HG03097 (cell line): ENCODE results near the gene OR8I2.
"Not testable (repeated sequence)": the region's sequence is repeated elsewhere in the genome, so short reads cannot be mapped to it uniquely, and the experiment has no call there.

ENCODE experiments used
- ATAC-seq: cut with Tn5 transposase; IDR thresholded peaks from one replicate; pipeline ENCODE4 v1.9.1; 2021; ENCODE audit not compliant: unreplicated experiment, low FRiP score

Gene OR8I2

DNA sequence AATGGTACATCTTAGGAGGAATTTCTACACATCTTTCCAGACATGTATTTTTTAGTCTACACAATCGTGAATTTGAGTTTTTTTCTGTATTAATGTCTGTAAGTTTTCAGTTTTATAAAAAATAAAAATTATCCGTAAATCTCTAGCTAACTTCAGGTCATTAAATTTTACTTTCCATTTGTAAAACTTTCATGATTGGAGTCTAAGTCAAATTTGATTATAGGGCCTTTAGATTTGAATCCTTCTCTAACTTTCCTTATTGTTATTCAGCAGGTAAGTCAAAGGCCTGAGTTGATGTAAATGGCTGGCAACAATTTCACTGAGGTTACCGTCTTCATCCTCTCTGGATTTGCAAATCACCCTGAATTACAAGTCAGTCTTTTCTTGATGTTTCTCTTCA, at the start of gene OR8I2:
Gene OR8I2, plus strand, starts transcription at position 301 of the 400 bp plus-strand sequence. Its CDS starts 0 bp downstream, at position 301.
- no peak for ATAC-seq

DNA sequence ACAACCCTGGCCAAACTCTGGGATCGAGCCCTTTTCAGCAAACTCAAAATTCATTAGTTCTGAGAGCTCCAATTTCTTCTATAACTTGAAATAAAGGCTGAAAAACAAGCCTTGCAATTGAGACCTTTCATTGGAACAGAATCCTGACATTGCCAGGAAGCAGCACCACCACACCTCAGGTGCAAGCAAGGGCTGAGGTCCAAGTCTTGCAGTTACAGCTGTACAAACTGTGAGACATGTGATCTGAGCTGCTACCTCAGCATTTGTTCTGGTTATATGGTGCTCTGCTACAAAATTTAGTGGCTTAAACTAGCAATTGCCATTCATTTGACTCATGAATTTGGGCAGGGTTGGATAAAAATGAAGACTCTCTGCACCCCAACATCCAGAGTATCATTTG, 47.6 kb upstream of the OR8I2 start:
- ATAC-seq: no peak

- no peak for ATAC-seq
Measured at GRCh38 chr11:56048480-56048879, 44.6 kb upstream of the OR8I2 start.

- ATAC-seq: no peak
Measured at GRCh38 chr11:56049487-56049886, 43.6 kb upstream of the OR8I2 start.

DNA sequence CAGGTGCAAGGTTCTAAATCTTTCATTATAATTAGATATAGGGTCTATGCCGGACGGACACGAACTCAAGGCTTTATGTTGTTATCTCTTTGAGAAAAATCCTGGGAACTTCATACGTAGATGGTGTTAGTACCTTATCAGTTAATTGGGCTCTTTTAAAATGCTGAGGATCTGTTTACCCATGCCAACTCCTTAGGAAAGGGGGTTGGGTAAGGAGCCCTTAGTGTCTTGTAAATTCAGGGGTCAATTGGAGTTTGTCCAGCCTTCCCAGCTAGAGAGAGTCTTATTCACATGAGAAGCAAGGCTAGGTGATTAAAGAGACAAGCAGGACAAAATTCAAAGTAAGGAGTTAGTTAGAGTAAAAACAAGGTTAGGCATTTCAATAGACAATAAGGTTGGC, 36.7 kb upstream of the OR8I2 start:
- ATAC-seq: not testable (repeated sequence)

DNA sequence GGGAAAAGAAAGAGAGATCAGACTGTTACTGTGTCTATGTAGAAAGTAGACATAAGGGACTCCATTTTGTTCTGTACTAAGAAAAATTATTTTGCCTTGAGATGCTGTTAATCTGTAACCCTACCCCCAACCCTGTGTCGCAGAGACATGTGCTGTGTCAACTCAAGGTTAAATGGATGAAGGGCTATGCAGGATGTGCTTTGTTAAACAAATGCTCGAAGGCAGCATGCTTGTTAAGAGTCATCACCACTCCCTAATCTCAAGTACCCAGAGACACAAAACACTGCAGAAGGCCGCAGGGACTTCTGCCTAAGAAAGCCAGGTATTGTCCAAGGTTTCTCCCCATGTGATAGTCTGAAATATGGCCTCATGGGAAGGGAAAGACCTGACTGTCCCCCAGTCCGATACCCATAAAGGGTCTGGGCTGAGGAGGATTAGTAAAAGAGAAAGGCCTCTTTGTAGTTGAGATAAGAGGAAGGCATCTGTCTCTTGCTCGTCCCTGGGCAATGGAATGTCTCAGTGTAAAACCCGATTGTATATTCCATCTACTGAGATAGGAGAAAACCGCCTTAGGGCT, 35.4 kb upstream of the OR8I2 start:
- not testable (repeated sequence) for ATAC-seq

DNA sequence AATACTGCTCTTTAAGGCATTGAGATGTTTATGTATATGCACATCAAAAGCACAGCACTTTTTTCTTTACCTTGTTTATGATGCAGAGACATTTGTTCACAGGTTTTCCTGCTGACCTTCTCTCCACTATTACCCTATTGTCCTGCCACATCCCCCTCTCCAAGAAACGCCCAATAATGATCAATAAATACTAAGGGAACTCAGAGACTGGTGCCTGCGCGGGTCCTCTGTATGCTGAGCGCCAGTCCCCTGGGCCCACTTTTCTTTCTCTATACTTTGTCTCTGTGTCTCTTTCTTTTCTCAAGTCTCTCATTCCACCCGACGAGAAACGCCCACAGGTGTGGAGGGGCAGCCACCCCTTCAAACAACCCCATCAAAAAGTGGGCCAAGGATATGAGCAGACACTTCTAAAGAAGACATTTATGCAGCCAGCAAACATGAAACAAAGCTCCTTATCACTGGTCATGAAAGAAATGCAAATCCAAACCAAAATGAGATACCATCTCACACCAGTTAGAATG, 34.8 kb upstream of the OR8I2 start:
- not testable (repeated sequence) for ATAC-seq

DNA sequence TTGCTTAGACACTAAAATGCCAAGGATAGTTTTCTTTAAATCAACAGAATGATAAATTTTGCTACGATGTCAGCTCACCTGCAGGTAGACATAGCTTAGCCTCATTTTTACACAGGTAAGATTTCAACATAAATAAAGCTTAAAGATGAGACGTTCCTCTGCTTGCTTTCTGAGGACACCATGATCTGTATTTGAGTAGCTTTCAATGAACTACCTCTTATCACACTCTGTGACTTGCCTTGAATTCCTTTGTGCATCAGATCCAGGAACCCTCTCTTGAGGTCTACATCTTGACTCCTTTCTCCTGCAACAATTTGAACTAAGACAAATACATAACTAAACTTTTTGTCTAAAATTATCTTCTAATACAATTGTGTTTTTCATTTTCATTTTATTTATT, 26.1 kb upstream of the OR8I2 start:
- ATAC-seq: no peak

GRCh38 chr11:56089697-56090096, 3.4 kb upstream of the OR8I2 start:
- ATAC-seq: no peak

GRCh38 chr11:56103210-56103737, 10.2 kb downstream of the OR8I2 start, which contains the start of gene OR8H2:
Gene OR8H2 (plus strand): TSS chr11:56103687. CDS start chr11:56105043, 1,356 bp downstream.
- ATAC-seq: no peak

- no peak for ATAC-seq
Measured at GRCh38 chr11:56122073-56122472, 29.0 kb downstream of the OR8I2 start, which contains the start of gene OR8H3. Gene OR8H3 (plus strand): TSS chr11:56122373. CDS start chr11:56122373, 0 bp downstream.

DNA sequence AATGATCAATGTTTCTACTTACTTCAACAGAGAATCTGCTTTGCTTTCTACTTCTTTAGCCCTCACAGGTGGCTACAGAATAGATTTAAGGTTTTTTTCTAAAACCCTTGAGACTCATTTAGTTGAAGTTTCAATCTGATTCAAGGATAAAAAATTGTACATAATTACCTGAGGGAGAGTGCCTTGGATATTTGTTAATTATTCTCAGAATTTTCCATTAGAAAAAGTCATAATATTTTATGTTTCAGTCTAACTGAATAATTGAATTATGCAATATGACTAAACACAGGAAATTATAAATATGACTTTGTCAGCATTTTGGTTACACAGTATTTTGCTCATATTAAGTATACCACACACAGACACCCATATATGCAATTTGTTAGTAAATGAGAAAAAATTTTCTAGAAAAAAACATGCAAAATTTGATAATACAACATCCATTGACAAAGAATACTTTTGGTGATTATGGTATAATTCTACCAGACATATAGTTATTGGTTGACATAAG, 47.1 kb downstream of the OR8I2 start, which contains the start of gene OR8J3:
Gene OR8J3, minus strand, starts transcription at position 51 of the 511 bp plus-strand sequence. CDS start 2,483 bp downstream, outside the sequence.
- no peak for ATAC-seq

- not testable (repeated sequence) for ATAC-seq
Measured at GRCh38 chr11:56143681-56144080, 50.6 kb downstream of the OR8I2 start.
